Omental fat pad (tissue), 4 donors: ENCODE data around the gene PIK3C2A. TPM values are rescaled to one million over a fixed set of nuclear protein-coding genes. Genes with fewer than 3 reads are reported as not detected.

ENCODE experiments used
- ATAC-seq: fragments of 150-250 bp; one replicate; pipeline ENCODE4 v1.9.1; 2016; ENCODE audit warnings: mild to moderate bottlenecking, moderate library complexity; ENCODE audit not compliant: low FRiP score
- DNase-seq: peaks from one replicate; pipeline ENCODE4 v3.0.0-alpha.2; 2019; ENCODE audit warnings: low spot score
- total RNA-seq, 4 donors: library from RNA; depleted of rRNA; stranded (reverse); fragments of >200 nt; gene quantifications; one replicate each; pipeline ENCODE4 v1.1.0, GENCODE V29; 2016
- TF ChIP-seq, protein P1 (sequence below), 3 donors: fragments of 450-650 bp; IDR thresholded peaks; one replicate each; pipeline ENCODE4 v1.5.1; 2016 to 2017; ENCODE audit warnings: antibody characterized with exemption in 3 of 3, mild to moderate bottlenecking in 3 of 3, moderate library complexity in 2 of 3

Gene PIK3C2A, protein sequence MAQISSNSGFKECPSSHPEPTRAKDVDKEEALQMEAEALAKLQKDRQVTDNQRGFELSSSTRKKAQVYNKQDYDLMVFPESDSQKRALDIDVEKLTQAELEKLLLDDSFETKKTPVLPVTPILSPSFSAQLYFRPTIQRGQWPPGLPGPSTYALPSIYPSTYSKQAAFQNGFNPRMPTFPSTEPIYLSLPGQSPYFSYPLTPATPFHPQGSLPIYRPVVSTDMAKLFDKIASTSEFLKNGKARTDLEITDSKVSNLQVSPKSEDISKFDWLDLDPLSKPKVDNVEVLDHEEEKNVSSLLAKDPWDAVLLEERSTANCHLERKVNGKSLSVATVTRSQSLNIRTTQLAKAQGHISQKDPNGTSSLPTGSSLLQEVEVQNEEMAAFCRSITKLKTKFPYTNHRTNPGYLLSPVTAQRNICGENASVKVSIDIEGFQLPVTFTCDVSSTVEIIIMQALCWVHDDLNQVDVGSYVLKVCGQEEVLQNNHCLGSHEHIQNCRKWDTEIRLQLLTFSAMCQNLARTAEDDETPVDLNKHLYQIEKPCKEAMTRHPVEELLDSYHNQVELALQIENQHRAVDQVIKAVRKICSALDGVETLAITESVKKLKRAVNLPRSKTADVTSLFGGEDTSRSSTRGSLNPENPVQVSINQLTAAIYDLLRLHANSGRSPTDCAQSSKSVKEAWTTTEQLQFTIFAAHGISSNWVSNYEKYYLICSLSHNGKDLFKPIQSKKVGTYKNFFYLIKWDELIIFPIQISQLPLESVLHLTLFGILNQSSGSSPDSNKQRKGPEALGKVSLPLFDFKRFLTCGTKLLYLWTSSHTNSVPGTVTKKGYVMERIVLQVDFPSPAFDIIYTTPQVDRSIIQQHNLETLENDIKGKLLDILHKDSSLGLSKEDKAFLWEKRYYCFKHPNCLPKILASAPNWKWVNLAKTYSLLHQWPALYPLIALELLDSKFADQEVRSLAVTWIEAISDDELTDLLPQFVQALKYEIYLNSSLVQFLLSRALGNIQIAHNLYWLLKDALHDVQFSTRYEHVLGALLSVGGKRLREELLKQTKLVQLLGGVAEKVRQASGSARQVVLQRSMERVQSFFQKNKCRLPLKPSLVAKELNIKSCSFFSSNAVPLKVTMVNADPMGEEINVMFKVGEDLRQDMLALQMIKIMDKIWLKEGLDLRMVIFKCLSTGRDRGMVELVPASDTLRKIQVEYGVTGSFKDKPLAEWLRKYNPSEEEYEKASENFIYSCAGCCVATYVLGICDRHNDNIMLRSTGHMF (N-terminal part only)
- total RNA-seq = 100 to 1,000 TPM in 2 of 4 donors, 10 to 100 TPM in 2; 67.9 to 134 (median 90.0) TPM

GRCh38 chr11:17207317-17208256 lies at the start of gene PIK3C2A:
PIK3C2A (minus strand) TSS chr11:17207986; CDS start chr11:17169741, 38,245 bp downstream.
- ATAC-seq = peak; percentile 98
- DNase-seq = peak; percentile 90
- TF ChIP-seq, protein P1, sequence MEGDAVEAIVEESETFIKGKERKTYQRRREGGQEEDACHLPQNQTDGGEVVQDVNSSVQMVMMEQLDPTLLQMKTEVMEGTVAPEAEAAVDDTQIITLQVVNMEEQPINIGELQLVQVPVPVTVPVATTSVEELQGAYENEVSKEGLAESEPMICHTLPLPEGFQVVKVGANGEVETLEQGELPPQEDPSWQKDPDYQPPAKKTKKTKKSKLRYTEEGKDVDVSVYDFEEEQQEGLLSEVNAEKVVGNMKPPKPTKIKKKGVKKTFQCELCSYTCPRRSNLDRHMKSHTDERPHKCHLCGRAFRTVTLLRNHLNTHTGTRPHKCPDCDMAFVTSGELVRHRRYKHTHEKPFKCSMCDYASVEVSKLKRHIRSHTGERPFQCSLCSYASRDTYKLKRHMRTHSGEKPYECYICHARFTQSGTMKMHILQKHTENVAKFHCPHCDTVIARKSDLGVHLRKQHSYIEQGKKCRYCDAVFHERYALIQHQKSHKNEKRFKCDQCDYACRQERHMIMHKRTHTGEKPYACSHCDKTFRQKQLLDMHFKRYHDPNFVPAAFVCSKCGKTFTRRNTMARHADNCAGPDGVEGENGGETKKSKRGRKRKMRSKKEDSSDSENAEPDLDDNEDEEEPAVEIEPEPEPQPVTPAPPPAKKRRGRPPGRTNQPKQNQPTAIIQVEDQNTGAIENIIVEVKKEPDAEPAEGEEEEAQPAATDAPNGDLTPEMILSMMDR (IDR thresholded peaks at IDR 0.05) = no peak

DNA sequence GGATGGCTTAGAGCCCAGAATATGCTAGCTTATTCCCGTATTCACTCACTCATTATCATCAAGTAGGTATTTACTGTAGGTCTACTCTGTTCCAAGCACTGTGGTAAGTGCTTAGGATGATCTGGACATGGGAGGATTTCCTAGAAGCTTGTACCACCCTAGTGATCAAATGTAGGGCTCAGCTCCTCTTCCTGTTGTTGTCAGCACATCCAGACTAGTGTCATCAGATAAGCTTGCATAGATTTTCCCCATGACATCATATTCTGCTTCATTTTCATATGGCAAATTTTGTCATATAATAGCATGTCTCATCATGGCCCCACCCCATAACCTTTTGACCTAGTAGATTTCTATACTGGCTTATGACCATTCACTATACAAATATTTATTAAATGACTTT lies 49.4 kb upstream of the PIK3C2A start:
- peak; percentile 72 for ATAC-seq
- no peak for DNase-seq
- TF ChIP-seq, protein P1 (IDR thresholded peaks at IDR 0.05) = no peak

DNA sequence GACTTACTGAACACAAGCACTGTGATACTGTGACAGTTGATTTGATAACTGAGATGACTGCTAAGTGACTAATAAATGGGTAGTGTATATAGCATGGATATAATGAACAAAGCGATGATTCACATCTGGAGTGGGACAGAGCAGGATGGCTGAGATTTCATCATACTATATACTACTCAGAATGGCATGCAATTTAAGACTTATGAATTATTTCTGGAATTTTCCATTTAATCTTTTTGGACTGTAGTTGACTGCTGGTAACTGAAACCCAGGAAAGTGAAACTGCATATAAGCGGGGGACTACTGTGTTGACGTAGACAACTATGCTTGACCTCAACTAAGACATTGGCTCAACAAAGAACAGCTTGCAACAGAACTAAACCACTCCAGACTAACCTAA lies 48.7 kb upstream of the PIK3C2A start:
- DNase-seq (no peak), ATAC-seq (peak; percentile 92)
- TF ChIP-seq, protein P1 (IDR thresholded peaks at IDR 0.05) = no peak

- ATAC-seq = no peak
- no peak for DNase-seq
- TF ChIP-seq, protein P1 (IDR thresholded peaks at IDR 0.05) = no peak
Measured at GRCh38 chr11:17252704-17253103, 44.9 kb upstream of the PIK3C2A start.

DNA sequence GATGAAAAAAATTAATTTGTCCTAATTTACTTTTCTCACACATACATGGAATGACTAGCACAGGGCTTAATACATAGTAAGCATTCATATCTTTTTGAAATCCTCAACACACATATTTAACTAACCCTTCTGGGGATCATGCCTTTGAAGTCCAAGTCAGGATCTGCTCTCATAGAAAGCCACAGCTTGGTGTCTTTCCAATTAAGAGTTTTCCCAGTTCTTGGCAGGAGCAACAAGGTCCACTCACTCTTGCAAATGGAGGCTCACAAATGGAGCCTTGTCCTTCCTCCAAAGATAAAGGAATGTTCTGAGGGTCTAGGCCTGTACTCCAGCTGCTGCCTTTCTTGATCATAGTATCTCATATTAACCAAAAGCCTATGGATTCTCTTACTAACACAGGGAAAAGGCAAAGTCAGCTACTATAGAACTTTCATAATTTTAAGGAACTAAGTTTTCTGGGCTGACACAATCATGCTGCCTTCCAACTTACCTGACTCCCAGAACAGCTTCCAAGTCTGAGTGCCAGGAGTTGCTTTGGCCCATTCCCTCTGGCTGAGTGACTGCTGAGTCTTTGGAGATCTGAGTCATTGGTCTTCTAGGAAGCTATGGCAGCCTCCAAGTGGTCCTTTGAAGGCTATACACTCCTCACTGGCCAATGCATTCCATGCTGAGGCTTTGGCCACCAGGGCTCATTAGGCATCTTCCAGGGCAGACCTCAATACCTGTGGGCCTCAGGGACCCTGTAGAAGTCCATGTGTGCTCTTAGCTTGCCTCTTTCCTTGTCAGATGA lies 43.0 kb upstream of the PIK3C2A start:
- ATAC-seq = peak; percentile 56
- TF ChIP-seq, protein P1 (IDR thresholded peaks at IDR 0.05) = no peak
- DNase-seq = no peak
